ENCODE measurements around the gene GIT2.
A peak's percentile ranks its signal among the peaks of the same experiment; 100 is the strongest.
"Not testable (repeated sequence)": the region's sequence is repeated elsewhere in the genome, so short reads cannot be mapped to it uniquely, and the experiment has no call there.

Gene GIT2

DNA sequence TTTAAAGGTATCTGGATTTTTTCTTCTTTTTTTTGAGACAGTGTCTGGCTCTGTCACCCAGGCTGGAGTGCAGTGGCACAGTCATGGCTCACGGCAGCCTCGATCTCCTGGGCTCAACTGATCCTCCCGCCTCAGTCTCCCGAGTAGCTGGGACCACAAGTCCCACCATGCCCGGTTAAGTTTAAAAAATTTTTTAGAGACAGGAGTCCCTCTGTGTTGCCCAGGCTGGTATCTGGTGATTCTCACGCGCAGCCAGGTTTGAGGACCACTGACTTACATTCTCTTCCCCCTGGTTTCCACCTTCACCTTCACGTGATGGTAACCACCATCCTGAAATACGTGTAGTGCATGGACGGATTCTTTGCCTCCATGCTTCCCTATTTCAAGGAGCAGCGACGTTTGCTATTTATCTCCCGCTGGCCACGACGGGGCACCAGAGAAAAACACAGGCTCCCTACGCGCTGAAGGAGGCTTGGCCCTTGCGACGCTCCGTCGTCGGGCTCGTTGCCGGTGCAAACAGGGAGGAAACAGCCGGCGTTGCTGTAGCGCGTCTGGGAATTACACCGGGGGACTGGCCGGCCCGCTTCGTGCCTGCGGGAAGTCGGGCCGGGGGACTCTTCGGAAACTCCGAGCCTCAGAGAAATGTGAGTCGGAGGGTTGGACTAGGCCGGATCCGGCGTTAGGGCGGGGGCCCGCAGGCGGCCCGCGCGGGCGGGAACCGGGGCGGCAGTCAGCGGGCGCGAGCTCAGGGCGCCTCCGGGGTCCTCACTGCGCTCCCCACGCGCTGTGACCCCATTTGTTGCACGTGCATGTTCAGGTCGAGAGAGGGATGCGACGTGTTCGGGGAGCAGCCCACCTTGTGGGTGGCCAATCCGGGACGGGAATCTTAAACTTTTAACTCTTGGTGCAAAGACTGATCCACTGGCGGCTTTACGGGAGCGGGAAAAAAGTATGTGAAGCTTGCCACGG lies 96.1 kb downstream of the GIT2 start, which contains the start of gene TCHP (continued):
- 0 out of 2 replicates have a peak, but pooled peaks have one; percentile 58 for TF ChIP-seq KLF10 (tag by site-specific recombination; IDR thresholded peaks at IDR 0.05)
- TF ChIP-seq ZNF843 (tag by site-specific recombination; IDR thresholded peaks at IDR 0.05), result peak; percentile 19; the same call in 1 of the 2 replicates
- TF ChIP-seq ZNF629 (tag by site-specific recombination; IDR thresholded peaks at IDR 0.05), result 0 out of 2 replicates have a peak, but pooled peaks have one; percentile 30
- TF ChIP-seq, protein P1, sequence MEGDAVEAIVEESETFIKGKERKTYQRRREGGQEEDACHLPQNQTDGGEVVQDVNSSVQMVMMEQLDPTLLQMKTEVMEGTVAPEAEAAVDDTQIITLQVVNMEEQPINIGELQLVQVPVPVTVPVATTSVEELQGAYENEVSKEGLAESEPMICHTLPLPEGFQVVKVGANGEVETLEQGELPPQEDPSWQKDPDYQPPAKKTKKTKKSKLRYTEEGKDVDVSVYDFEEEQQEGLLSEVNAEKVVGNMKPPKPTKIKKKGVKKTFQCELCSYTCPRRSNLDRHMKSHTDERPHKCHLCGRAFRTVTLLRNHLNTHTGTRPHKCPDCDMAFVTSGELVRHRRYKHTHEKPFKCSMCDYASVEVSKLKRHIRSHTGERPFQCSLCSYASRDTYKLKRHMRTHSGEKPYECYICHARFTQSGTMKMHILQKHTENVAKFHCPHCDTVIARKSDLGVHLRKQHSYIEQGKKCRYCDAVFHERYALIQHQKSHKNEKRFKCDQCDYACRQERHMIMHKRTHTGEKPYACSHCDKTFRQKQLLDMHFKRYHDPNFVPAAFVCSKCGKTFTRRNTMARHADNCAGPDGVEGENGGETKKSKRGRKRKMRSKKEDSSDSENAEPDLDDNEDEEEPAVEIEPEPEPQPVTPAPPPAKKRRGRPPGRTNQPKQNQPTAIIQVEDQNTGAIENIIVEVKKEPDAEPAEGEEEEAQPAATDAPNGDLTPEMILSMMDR (tag by site-specific recombination; IDR thresholded peaks at IDR 0.05), result peak; percentile 74; the same call in 1 of the 2 replicates
- no peak for TF ChIP-seq ZNF138 (tag by site-specific recombination; IDR thresholded peaks at IDR 0.05; ENCODE audit: borderline replicate concordance)
- TF ChIP-seq, protein P2, sequence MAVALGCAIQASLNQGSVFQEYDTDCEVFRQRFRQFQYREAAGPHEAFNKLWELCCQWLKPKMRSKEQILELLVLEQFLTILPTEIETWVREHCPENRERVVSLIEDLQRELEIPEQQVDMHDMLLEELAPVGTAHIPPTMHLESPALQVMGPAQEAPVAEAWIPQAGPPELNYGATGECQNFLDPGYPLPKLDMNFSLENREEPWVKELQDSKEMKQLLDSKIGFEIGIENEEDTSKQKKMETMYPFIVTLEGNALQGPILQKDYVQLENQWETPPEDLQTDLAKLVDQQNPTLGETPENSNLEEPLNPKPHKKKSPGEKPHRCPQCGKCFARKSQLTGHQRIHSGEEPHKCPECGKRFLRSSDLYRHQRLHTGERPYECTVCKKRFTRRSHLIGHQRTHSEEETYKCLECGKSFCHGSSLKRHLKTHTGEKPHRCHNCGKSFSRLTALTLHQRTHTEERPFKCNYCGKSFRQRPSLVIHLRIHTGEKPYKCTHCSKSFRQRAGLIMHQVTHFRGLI (tag by site-specific recombination; IDR thresholded peaks at IDR 0.05), result peak; percentile 65
- peak; percentile 78 for TF ChIP-seq ZNF341 (tag by site-specific recombination; IDR thresholded peaks at IDR 0.05; ENCODE audit: low read depth)
- no peak for TF ChIP-seq ZNF433 (tag by site-specific recombination; IDR thresholded peaks at IDR 0.05; ENCODE audit: low read depth)
- no peak for TF ChIP-seq HOXC10 (CRISPR knock-in tag; IDR thresholded peaks at IDR 0.05)
- TF ChIP-seq, protein P3, sequence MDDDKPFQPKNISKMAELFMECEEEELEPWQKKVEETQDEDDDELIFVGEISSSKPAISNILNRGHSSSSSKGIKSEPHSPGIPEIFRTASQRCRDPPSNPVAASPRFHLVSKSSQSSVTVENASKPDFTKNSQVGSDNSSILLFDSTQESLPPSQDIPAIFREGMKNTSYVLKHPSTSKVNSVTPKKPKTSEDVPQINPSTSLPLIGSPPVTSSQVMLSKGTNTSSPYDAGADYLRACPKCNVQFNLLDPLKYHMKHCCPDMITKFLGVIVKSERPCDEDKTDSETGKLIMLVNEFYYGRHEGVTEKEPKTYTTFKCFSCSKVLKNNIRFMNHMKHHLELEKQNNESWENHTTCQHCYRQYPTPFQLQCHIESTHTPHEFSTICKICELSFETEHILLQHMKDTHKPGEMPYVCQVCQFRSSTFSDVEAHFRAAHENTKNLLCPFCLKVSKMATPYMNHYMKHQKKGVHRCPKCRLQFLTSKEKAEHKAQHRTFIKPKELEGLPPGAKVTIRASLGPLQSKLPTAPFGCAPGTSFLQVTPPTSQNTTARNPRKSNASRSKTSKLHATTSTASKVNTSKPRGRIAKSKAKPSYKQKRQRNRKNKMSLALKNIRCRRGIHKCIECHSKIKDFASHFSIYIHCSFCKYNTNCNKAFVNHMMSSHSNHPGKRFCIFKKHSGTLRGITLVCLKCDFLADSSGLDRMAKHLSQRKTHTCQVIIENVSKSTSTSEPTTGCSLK (tag by site-specific recombination; IDR thresholded peaks at IDR 0.05), result no peak
- 0 out of 2 replicates have a peak, but pooled peaks have one; percentile 61 for TF ChIP-seq ZXDB (tag by site-specific recombination; IDR thresholded peaks at IDR 0.05)
- TF ChIP-seq KLF1 (tag by site-specific recombination; IDR thresholded peaks at IDR 0.05), result 0 out of 2 replicates have a peak, but pooled peaks have one; percentile 31
- TF ChIP-seq ZFP37 (tag by site-specific recombination; IDR thresholded peaks at IDR 0.05), result peak; percentile 91
- peak; percentile 89 for TF ChIP-seq ZNF10 (tag by site-specific recombination; IDR thresholded peaks at IDR 0.05)

DNA sequence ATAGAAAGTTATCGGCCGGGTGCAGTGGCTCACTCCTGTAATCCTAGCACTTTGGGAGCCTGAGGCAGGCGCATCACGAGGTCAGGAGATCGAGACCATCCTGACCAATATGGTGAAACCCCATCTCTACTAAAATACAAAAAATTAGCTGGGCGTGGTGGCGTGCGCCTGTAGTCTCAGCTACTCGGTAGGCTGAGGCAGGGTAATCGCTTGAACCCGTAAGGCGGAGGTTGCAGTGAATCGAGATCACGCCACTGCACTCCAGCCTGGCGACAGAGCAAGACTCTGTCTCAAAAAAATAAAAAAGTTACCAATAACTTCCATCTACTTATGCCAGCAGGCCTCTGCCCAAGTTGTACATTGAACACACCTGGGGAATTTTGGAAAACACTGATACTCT lies 96.8 kb downstream of the GIT2 start:
- H3K36me3 ChIP-seq (ENCODE audit: control insufficient read depth in 2 of 2, insufficient read depth in 1 of 2, low read length in 2 of 2), result peaks cover 2 to 17% of the 10 kb centered on the region in 2 experiments; a peak in 2 of 3 replicates
- ChIA-PET POLR2A (interaction anchor here (0.6 kb wide), 1 partner anchor 26 kb away, joined by 3 read pairs; no protein-coding TSS in a partner anchor), CTCF (interaction anchor here (0.7 to 1.2 kb wide), 2 partner anchors 37 to 54 kb away, joined by 3 read pairs; no protein-coding TSS in a partner anchor)
- not testable (repeated sequence) for H3K4me1 ChIP-seq (ENCODE audit: control insufficient read depth, insufficient read depth, low read length); H3K9me3 ChIP-seq (ENCODE audit: control insufficient read depth, insufficient read depth, low read depth, low read length); H3K27ac ChIP-seq (ENCODE audit: extremely low read depth, low read depth, low read length); H3K4me3 ChIP-seq (ENCODE audit: low read depth, low read length)

DNA sequence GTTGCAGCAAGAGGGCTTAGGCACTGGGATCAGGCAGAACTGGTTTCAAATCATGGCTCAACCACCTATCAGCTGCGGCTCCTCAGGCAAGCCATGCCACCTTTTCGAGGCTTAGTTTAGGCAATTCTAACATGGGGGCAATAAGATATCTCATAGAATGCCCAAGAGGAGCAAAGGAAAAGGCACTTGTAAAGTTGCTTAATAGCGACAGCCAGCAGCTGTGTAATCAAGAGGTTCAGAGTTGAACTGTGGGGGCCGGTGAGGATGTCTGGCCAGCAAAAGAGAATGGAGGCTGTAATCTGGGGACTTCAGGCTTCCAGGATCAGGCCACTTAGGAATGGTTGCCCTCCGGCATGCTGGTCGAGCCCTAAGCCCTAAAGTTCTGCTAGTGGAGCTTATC lies 99.1 kb downstream of the GIT2 start:
- no peaks in the 10 kb centered on the region for H3K9me3 ChIP-seq (ENCODE audit: control insufficient read depth, insufficient read depth, low read depth, low read length)
- CTCF ChIA-PET, result interaction anchor here (2.0 kb wide), 1 partner anchor 44 kb away, joined by 9 read pairs; no protein-coding TSS in a partner anchor
- POLR2A ChIA-PET, result no interaction called here
- no peaks in the 10 kb centered on the region for H3K36me3 ChIP-seq (ENCODE audit: control insufficient read depth in 2 of 2, insufficient read depth in 1 of 2, low read length in 2 of 2)
- H3K27ac ChIP-seq (ENCODE audit: extremely low read depth, low read depth, low read length), result no peak overlapping the region
- H3K4me3 ChIP-seq (ENCODE audit: low read depth, low read length), result no peak overlapping the region
- peaks cover 3% of the 10 kb centered on the region; the same call in 1 of the 2 replicates for H3K4me1 ChIP-seq (ENCODE audit: control insufficient read depth, insufficient read depth, low read length)
- TF ChIP-seq ZBTB21 (tag by site-specific recombination; IDR thresholded peaks at IDR 0.05) (no peak), ZNF138 (tag by site-specific recombination; IDR thresholded peaks at IDR 0.05; ENCODE audit: borderline replicate concordance) (no peak), KLF10 (tag by site-specific recombination; IDR thresholded peaks at IDR 0.05) (no peak), KLF16 (tag by site-specific recombination; IDR thresholded peaks at IDR 0.05) (no peak)
- TF ChIP-seq, protein P4, sequence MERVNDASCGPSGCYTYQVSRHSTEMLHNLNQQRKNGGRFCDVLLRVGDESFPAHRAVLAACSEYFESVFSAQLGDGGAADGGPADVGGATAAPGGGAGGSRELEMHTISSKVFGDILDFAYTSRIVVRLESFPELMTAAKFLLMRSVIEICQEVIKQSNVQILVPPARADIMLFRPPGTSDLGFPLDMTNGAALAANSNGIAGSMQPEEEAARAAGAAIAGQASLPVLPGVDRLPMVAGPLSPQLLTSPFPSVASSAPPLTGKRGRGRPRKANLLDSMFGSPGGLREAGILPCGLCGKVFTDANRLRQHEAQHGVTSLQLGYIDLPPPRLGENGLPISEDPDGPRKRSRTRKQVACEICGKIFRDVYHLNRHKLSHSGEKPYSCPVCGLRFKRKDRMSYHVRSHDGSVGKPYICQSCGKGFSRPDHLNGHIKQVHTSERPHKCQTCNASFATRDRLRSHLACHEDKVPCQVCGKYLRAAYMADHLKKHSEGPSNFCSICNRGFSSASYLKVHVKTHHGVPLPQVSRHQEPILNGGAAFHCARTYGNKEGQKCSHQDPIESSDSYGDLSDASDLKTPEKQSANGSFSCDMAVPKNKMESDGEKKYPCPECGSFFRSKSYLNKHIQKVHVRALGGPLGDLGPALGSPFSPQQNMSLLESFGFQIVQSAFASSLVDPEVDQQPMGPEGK (tag by site-specific recombination; IDR thresholded peaks at IDR 0.05), result no peak
- TF ChIP-seq, protein P5, sequence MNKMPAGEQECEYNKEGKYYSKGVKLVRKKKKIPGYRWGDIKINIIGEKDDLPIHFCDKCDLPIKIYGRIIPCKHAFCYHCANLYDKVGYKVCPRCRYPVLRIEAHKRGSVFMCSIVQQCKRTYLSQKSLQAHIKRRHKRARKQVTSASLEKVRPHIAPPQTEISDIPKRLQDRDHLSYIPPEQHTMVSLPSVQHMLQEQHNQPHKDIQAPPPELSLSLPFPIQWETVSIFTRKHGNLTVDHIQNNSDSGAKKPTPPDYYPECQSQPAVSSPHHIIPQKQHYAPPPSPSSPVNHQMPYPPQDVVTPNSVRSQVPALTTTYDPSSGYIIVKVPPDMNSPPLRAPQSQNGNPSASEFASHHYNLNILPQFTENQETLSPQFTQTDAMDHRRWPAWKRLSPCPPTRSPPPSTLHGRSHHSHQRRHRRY (tag by site-specific recombination; IDR thresholded peaks at IDR 0.05), result no peak
- TF ChIP-seq, protein P6, sequence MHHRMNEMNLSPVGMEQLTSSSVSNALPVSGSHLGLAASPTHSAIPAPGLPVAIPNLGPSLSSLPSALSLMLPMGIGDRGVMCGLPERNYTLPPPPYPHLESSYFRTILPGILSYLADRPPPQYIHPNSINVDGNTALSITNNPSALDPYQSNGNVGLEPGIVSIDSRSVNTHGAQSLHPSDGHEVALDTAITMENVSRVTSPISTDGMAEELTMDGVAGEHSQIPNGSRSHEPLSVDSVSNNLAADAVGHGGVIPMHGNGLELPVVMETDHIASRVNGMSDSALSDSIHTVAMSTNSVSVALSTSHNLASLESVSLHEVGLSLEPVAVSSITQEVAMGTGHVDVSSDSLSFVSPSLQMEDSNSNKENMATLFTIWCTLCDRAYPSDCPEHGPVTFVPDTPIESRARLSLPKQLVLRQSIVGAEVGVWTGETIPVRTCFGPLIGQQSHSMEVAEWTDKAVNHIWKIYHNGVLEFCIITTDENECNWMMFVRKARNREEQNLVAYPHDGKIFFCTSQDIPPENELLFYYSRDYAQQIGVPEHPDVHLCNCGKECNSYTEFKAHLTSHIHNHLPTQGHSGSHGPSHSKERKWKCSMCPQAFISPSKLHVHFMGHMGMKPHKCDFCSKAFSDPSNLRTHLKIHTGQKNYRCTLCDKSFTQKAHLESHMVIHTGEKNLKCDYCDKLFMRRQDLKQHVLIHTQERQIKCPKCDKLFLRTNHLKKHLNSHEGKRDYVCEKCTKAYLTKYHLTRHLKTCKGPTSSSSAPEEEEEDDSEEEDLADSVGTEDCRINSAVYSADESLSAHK (tag by site-specific recombination; IDR thresholded peaks at IDR 0.05), result no peak
